SK-N-SH treated with all-trans-retinoic acid at 6 μM for 48 hours (cell line): ENCODE measurements around the gene ZNF500.

ENCODE experiments used
- ARNTL ChIP-seq: fragments of 450-650 bp; formaldehyde crosslinking; IDR thresholded peaks from 2 replicates; pipeline ENCODE4 v1.5.0; 2020; ENCODE audit warnings: low read depth, mild to moderate bottlenecking, moderate library complexity, borderline replicate concordance
- BACH2 ChIP-seq: fragments of 250-450 bp; sonication (Bioruptor Pico); IDR thresholded peaks from 2 replicates; pipeline ENCODE4 v1.9.0; 2021; ENCODE audit warnings: mild to moderate bottlenecking, borderline replicate concordance
- ISL1 ChIP-seq: fragments of 250-450 bp; sonication (Bioruptor Pico); IDR thresholded peaks from 2 replicates; pipeline ENCODE4 v2.1.2; 2022; ENCODE audit warnings: mild to moderate bottlenecking, moderate library complexity
- POU6F1 ChIP-seq: fragments of 250-450 bp; sonication (Bioruptor Pico); IDR thresholded peaks from 2 replicates; pipeline ENCODE4 v1.8.0; 2021; ENCODE audit warnings: low read depth, mild to moderate bottlenecking, moderate library complexity, borderline replicate concordance
- RARB ChIP-seq: fragments of 250-450 bp; sonication (Bioruptor Pico); IDR thresholded peaks from 2 replicates; pipeline ENCODE4 v1.8.0; 2021; ENCODE audit warnings: mild to moderate bottlenecking, moderate library complexity
- ZC3H10 ChIP-seq: fragments of 250-450 bp; sonication (Bioruptor Pico); IDR thresholded peaks from 2 replicates; pipeline ENCODE4 v1.5.1; 2021; ENCODE audit warnings: mild to moderate bottlenecking, moderate library complexity
- ZFP3 ChIP-seq: fragments of 250-450 bp; sonication (Bioruptor Pico); IDR thresholded peaks from 2 replicates; pipeline ENCODE4 v1.5.0; 2020; ENCODE audit warnings: mild to moderate bottlenecking, moderate library complexity
- ZFP30 ChIP-seq: fragments of 450-650 bp; formaldehyde crosslinking; IDR thresholded peaks from 2 replicates; pipeline ENCODE4 v1.5.0; 2022; ENCODE audit warnings: mild to moderate bottlenecking, moderate library complexity
- ZNF8 ChIP-seq: fragments of 450-650 bp; formaldehyde crosslinking; IDR thresholded peaks from 2 replicates; pipeline ENCODE4 v1.5.0; 2020; ENCODE audit warnings: mild to moderate bottlenecking, moderate library complexity
- TF ChIP-seq, protein P1 (sequence below): fragments of 250-450 bp; sonication (Bioruptor Pico); IDR thresholded peaks from 2 replicates; pipeline ENCODE4 v1.8.0; 2020; ENCODE audit warnings: mild to moderate bottlenecking, moderate library complexity, borderline replicate concordance
- TF ChIP-seq, protein P2 (sequence below): fragments of 250-450 bp; sonication (Bioruptor Pico); IDR thresholded peaks from 2 replicates; pipeline ENCODE4 v1.5.1; 2020; ENCODE audit warnings: low read depth, mild to moderate bottlenecking, moderate library complexity
- TF ChIP-seq, protein P3 (sequence below): fragments of 250-450 bp; sonication (Bioruptor Pico); IDR thresholded peaks from 2 replicates; pipeline ENCODE4 v1.5.1; 2021; ENCODE audit warnings: mild to moderate bottlenecking, moderate library complexity
- TF ChIP-seq, protein P4 (sequence below): fragments of 250-450 bp; sonication (Bioruptor Pico); IDR thresholded peaks from 2 replicates; pipeline ENCODE4 v1.5.0; 2020; ENCODE audit warnings: mild to moderate bottlenecking, moderate library complexity

- no peak for TF ChIP-seq BACH2 (CRISPR knock-in tag)
- TF ChIP-seq, protein P1, sequence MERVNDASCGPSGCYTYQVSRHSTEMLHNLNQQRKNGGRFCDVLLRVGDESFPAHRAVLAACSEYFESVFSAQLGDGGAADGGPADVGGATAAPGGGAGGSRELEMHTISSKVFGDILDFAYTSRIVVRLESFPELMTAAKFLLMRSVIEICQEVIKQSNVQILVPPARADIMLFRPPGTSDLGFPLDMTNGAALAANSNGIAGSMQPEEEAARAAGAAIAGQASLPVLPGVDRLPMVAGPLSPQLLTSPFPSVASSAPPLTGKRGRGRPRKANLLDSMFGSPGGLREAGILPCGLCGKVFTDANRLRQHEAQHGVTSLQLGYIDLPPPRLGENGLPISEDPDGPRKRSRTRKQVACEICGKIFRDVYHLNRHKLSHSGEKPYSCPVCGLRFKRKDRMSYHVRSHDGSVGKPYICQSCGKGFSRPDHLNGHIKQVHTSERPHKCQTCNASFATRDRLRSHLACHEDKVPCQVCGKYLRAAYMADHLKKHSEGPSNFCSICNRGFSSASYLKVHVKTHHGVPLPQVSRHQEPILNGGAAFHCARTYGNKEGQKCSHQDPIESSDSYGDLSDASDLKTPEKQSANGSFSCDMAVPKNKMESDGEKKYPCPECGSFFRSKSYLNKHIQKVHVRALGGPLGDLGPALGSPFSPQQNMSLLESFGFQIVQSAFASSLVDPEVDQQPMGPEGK (CRISPR knock-in tag), result no peak
- TF ChIP-seq ZFP30 (CRISPR knock-in tag), result no peak
- TF ChIP-seq ISL1 (CRISPR knock-in tag), result no peak
- no peak for TF ChIP-seq ARNTL (CRISPR knock-in tag)
- TF ChIP-seq, protein P2, sequence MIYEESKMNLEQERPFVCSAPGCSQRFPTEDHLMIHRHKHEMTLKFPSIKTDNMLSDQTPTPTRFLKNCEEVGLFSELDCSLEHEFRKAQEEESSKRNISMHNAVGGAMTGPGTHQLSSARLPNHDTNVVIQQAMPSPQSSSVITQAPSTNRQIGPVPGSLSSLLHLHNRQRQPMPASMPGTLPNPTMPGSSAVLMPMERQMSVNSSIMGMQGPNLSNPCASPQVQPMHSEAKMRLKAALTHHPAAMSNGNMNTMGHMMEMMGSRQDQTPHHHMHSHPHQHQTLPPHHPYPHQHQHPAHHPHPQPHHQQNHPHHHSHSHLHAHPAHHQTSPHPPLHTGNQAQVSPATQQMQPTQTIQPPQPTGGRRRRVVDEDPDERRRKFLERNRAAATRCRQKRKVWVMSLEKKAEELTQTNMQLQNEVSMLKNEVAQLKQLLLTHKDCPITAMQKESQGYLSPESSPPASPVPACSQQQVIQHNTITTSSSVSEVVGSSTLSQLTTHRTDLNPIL (CRISPR knock-in tag), result no peak
- no peak for TF ChIP-seq ZFP3 (CRISPR knock-in tag)
- TF ChIP-seq POU6F1 (CRISPR knock-in tag), result no peak
- TF ChIP-seq, protein P3, sequence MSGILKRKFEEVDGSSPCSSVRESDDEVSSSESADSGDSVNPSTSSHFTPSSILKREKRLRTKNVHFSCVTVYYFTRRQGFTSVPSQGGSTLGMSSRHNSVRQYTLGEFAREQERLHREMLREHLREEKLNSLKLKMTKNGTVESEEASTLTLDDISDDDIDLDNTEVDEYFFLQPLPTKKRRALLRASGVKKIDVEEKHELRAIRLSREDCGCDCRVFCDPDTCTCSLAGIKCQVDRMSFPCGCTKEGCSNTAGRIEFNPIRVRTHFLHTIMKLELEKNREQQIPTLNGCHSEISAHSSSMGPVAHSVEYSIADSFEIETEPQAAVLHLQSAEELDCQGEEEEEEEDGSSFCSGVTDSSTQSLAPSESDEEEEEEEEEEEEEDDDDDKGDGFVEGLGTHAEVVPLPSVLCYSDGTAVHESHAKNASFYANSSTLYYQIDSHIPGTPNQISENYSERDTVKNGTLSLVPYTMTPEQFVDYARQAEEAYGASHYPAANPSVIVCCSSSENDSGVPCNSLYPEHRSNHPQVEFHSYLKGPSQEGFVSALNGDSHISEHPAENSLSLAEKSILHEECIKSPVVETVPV, result no peak
- no peak for TF ChIP-seq RARB (CRISPR knock-in tag)
- no peak for TF ChIP-seq ZC3H10 (CRISPR knock-in tag)
- TF ChIP-seq, protein P4, sequence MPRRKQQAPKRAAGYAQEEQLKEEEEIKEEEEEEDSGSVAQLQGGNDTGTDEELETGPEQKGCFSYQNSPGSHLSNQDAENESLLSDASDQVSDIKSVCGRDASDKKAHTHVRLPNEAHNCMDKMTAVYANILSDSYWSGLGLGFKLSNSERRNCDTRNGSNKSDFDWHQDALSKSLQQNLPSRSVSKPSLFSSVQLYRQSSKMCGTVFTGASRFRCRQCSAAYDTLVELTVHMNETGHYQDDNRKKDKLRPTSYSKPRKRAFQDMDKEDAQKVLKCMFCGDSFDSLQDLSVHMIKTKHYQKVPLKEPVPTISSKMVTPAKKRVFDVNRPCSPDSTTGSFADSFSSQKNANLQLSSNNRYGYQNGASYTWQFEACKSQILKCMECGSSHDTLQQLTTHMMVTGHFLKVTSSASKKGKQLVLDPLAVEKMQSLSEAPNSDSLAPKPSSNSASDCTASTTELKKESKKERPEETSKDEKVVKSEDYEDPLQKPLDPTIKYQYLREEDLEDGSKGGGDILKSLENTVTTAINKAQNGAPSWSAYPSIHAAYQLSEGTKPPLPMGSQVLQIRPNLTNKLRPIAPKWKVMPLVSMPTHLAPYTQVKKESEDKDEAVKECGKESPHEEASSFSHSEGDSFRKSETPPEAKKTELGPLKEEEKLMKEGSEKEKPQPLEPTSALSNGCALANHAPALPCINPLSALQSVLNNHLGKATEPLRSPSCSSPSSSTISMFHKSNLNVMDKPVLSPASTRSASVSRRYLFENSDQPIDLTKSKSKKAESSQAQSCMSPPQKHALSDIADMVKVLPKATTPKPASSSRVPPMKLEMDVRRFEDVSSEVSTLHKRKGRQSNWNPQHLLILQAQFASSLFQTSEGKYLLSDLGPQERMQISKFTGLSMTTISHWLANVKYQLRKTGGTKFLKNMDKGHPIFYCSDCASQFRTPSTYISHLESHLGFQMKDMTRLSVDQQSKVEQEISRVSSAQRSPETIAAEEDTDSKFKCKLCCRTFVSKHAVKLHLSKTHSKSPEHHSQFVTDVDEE (CRISPR knock-in tag), result no peak
- TF ChIP-seq ZNF8 (CRISPR knock-in tag), result no peak
These were observed 33.3 kb downstream of the ZNF500 start for GRCh38 chr16:4733747-4734062.
